ENCODE measurements around the gene TTC13. TPM values are rescaled to one million over a fixed set of nuclear protein-coding genes. Genes with fewer than 3 reads are reported as not detected.

The TTC13 gene
- total and polyA plus RNA-seq, 2 of the 13 experiments (the other 11 are each of a cell fraction or from before 2014, with no cell fraction given), result 5.8 to 15.9 TPM

DNA sequence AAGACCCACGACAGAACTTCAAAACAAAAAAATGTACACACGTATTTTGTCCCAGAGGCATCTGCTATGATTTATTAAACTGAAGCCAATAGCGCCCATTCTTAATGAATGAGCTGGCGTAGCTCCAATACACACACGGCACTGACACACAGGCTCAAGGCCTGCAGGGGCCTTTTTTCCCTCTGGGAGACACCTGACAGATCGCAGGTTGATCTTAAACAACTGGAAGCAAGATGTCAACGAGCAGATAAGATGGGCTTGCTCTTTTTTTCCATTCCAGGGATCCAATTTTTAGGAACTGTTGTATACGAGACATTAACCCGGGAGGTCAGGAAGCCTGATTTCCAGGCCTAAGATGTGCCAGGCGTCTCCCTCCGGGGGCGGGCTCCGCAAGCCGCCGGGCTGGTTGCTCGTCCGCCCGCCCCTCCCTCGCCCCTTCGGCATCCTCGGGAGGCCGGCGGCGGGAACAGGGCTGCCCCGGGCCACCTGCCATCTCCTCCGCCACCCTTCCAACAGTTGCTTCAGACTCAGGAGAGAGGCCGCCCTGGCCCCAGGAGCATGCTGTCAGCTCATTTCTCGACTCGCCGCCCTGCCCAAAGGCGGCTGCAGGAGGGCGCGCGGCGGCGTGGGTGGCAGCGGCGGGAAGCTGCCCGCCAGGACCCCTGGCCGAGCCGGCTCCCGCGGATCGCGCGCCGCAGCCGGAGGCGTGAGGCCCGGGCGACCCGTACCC is 735 bp downstream of the TTC13 start (continued):
- TF ChIP-seq KDM2A (CRISPR knock-in tag; IDR thresholded peaks at IDR 0.05; ENCODE audit: borderline replicate concordance, low read depth) (peak; percentile 40; the same call in 1 of the 2 replicates), ZNF143 (CRISPR knock-in tag; IDR thresholded peaks at IDR 0.05) (no peak), SALL1 (CRISPR knock-in tag; IDR thresholded peaks at IDR 0.05) (no peak), ELF4 (CRISPR knock-in tag; IDR thresholded peaks at IDR 0.05; ENCODE audit: borderline replicate concordance) (no peak), EED (CRISPR knock-in tag; IDR thresholded peaks at IDR 0.05) (no peak), SOX6 (IDR thresholded peaks at IDR 0.05) (no peak), SOX6 (CRISPR knock-in tag; IDR thresholded peaks at IDR 0.05) (peak; percentile 28; the same call in 1 of the 2 replicates), TEAD3 (CRISPR knock-in tag; optimal IDR thresholded peaks at IDR 0.05; ENCODE audit: borderline replicate concordance) (peak; percentile 19), HDAC2 (CRISPR knock-in tag; IDR thresholded peaks at IDR 0.05) (0 out of 2 replicates have a peak, but pooled peaks have one; percentile 23), ZNF33A (CRISPR knock-in tag; IDR thresholded peaks at IDR 0.05; ENCODE audit: borderline replicate concordance) (no peak), KDM4B (CRISPR knock-in tag; IDR thresholded peaks at IDR 0.05) (no peak), TGIF2 (CRISPR knock-in tag; IDR thresholded peaks at IDR 0.05) (0 out of 2 replicates have a peak, but pooled peaks have one; percentile 38), ZNF598 (CRISPR knock-in tag; IDR thresholded peaks at IDR 0.05; ENCODE audit: borderline replicate concordance) (no peak), POLR2A (IDR thresholded peaks at IDR 0.05; ENCODE audit: insufficient read depth in 1 of 2, low read depth in 2 of 2, low read length in 2 of 2) (no peak), RXRA (CRISPR knock-in tag; IDR thresholded peaks at IDR 0.05) (no peak), EP300 (IDR thresholded peaks at IDR 0.05; ENCODE audit: low read depth in 2 of 2, low read length in 2 of 2) (peak in 1 of 2 experiments; percentile 7; a peak in 1 of 4 replicates), EP300 (CRISPR knock-in tag; IDR thresholded peaks at IDR 0.05; ENCODE audit: borderline replicate concordance) (0 out of 2 replicates have a peak, but pooled peaks have one; percentile 16), FOXJ3 (CRISPR knock-in tag; IDR thresholded peaks at IDR 0.05; ENCODE audit: borderline replicate concordance) (no peak), ZNF101 (CRISPR knock-in tag; IDR thresholded peaks at IDR 0.05; ENCODE audit: borderline replicate concordance, low read depth) (no peak), SNAPC2 (CRISPR knock-in tag; IDR thresholded peaks at IDR 0.05) (no peak), FOXK1 (CRISPR knock-in tag; IDR thresholded peaks at IDR 0.05; ENCODE audit: borderline replicate concordance, low read depth) (no peak), XBP1 (CRISPR knock-in tag; IDR thresholded peaks at IDR 0.05) (no peak)
- TF ChIP-seq, protein P1, sequence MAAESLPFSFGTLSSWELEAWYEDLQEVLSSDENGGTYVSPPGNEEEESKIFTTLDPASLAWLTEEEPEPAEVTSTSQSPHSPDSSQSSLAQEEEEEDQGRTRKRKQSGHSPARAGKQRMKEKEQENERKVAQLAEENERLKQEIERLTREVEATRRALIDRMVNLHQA (CRISPR knock-in tag; IDR thresholded peaks at IDR 0.05), result no peak
- TF ChIP-seq, protein P2, sequence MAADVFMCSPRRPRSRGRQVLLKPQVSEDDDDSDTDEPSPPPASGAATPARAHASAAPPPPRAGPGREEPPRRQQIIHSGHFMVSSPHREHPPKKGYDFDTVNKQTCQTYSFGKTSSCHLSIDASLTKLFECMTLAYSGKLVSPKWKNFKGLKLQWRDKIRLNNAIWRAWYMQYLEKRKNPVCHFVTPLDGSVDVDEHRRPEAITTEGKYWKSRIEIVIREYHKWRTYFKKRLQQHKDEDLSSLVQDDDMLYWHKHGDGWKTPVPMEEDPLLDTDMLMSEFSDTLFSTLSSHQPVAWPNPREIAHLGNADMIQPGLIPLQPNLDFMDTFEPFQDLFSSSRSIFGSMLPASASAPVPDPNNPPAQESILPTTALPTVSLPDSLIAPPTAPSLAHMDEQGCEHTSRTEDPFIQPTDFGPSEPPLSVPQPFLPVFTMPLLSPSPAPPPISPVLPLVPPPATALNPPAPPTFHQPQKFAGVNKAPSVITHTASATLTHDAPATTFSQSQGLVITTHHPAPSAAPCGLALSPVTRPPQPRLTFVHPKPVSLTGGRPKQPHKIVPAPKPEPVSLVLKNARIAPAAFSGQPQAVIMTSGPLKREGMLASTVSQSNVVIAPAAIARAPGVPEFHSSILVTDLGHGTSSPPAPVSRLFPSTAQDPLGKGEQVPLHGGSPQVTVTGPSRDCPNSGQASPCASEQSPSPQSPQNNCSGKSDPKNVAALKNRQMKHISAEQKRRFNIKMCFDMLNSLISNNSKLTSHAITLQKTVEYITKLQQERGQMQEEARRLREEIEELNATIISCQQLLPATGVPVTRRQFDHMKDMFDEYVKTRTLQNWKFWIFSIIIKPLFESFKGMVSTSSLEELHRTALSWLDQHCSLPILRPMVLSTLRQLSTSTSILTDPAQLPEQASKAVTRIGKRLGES (CRISPR knock-in tag; IDR thresholded peaks at IDR 0.05; ENCODE audit: borderline replicate concordance), result no peak
- TF ChIP-seq, protein P3, sequence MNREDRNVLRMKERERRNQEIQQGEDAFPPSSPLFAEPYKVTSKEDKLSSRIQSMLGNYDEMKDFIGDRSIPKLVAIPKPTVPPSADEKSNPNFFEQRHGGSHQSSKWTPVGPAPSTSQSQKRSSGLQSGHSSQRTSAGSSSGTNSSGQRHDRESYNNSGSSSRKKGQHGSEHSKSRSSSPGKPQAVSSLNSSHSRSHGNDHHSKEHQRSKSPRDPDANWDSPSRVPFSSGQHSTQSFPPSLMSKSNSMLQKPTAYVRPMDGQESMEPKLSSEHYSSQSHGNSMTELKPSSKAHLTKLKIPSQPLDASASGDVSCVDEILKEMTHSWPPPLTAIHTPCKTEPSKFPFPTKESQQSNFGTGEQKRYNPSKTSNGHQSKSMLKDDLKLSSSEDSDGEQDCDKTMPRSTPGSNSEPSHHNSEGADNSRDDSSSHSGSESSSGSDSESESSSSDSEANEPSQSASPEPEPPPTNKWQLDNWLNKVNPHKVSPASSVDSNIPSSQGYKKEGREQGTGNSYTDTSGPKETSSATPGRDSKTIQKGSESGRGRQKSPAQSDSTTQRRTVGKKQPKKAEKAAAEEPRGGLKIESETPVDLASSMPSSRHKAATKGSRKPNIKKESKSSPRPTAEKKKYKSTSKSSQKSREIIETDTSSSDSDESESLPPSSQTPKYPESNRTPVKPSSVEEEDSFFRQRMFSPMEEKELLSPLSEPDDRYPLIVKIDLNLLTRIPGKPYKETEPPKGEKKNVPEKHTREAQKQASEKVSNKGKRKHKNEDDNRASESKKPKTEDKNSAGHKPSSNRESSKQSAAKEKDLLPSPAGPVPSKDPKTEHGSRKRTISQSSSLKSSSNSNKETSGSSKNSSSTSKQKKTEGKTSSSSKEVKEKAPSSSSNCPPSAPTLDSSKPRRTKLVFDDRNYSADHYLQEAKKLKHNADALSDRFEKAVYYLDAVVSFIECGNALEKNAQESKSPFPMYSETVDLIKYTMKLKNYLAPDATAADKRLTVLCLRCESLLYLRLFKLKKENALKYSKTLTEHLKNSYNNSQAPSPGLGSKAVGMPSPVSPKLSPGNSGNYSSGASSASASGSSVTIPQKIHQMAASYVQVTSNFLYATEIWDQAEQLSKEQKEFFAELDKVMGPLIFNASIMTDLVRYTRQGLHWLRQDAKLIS (CRISPR knock-in tag; IDR thresholded peaks at IDR 0.05), result no peak
